IMR-90 (cell line): ENCODE data around the gene DMD.

Source experiments
- CTCF ChIP-seq: conservative IDR thresholded peaks from 2 replicates; pipeline ENCODE4 v1.5.1; 2012; ENCODE audit warnings: mild to moderate bottlenecking, low read depth, low read length, improper control_type of control experiment
- POLR2A ChIP-seq: IDR thresholded peaks from 2 replicates; pipeline ENCODE4 v1.6.1; 2012; ENCODE audit warnings: mild to moderate bottlenecking, low read depth, low read length

DNA sequence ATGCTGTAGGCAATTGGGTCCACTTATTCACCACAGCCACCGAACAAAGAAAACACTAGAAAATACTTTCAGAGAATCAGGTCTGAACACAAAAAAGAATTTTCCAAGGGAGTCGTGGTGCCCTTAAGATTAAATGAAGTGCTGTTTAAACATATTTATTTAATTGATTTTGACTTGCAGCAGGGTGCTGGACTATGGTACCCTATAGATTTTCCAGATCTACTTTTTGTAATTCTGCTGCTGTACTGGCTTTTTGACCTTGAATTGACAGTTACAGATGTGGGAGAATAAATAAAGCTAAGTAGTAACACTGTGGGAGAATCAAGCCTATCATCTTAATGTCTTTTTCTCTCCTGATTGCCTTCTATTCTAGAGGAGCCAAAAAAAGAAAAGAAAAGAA, 1404.2 kb downstream of the DMD start:
- no peak for TF ChIP-seq CTCF
- no peak for TF ChIP-seq POLR2A
